OCI-LY7 (cell line): ENCODE measurements around the gene FHOD3. TPM values are rescaled to one million over a fixed set of nuclear protein-coding genes. Genes with fewer than 3 reads are reported as not detected.

Source experiments
- BruUV-seq: library from RNA; stranded (reverse); fragments of 400-500 nt; replicated peaks from 2 replicates; lab custom pipeline; 2021; lab: Mats Ljungman, UMichigan
- CTCF ChIA-PET: fragments of 300-600 bp; sonication (Branson Sonifier 250); formaldehyde crosslinking; loops from one replicate; lab custom pipeline; 2022; ENCODE audit warnings: antibody characterized with exemption; ENCODE audit not compliant: unreplicated experiment; lab: Charles Lee
- POLR2A ChIA-PET: fragments of 300-600 bp; sonication (Branson Sonifier 250); formaldehyde crosslinking; loops from one replicate; lab custom pipeline; 2022; ENCODE audit warnings: antibody characterized with exemption; lab: Charles Lee
- DNase-seq: peaks from one replicate; pipeline ENCODE4 v3.0.0-alpha.2; 2015; ENCODE audit warnings: low spot score
- H2AFZ ChIP-seq: fragments of 200-600 bp; sonication (generic), shearing (Covaris generic); 2 replicates; pipeline ENCODE4 v1.6.1; 2014; ENCODE audit warnings: mild to moderate bottlenecking, antibody characterized with exemption, low read length, moderate library complexity
- H3K27ac ChIP-seq: fragments of 200-600 bp; sonication (generic); 2 replicates; pipeline ENCODE4 v1.5.1; 2014; ENCODE audit warnings: mixed run types, low read depth, mild to moderate bottlenecking, moderate library complexity, low read length, inconsistent platforms; ENCODE audit not compliant: poor library complexity, severe bottlenecking
- H3K36me3 ChIP-seq: fragments of 200-600 bp; sonication (generic); 2 replicates; pipeline ENCODE4 v1.6.1; 2014; ENCODE audit warnings: mild to moderate bottlenecking, antibody characterized with exemption, low read length, moderate library complexity, mixed read lengths; ENCODE audit not compliant: insufficient read depth
- H3K4me1 ChIP-seq: fragments of 200-600 bp; sonication (generic); 2 replicates; pipeline ENCODE4 v1.5.1; 2014; ENCODE audit warnings: mild to moderate bottlenecking, low read length; ENCODE audit not compliant: insufficient read depth, poor library complexity, severe bottlenecking
- H3K4me2 ChIP-seq: fragments of 200-600 bp; sonication (generic); 2 replicates; pipeline ENCODE4 v1.6.1; 2014; ENCODE audit warnings: mild to moderate bottlenecking, low read length
- H3K4me3 ChIP-seq: fragments of 200-600 bp; sonication (generic); 2 replicates; pipeline ENCODE4 v1.5.1; 2014; ENCODE audit warnings: mild to moderate bottlenecking, low read depth, low read length; ENCODE audit not compliant: poor library complexity, severe bottlenecking
- H3K79me2 ChIP-seq: fragments of 200-600 bp; sonication (generic); 2 replicates; pipeline ENCODE4 v1.6.1; 2016; ENCODE audit warnings: low read depth, mild to moderate bottlenecking, low read length, moderate library complexity, mixed read lengths; ENCODE audit not compliant: insufficient read depth
- H3K9me2 ChIP-seq: fragments of 200-600 bp; sonication (generic); 2 replicates; pipeline ENCODE4 v1.6.1; 2016; ENCODE audit warnings: mild to moderate bottlenecking, low read length, mixed read lengths; ENCODE audit not compliant: insufficient read depth
- H3K9me3 ChIP-seq: fragments of 200-600 bp; sonication (generic); 2 replicates; pipeline ENCODE4 v1.6.1; 2014; ENCODE audit warnings: mild to moderate bottlenecking, mixed run types, low read length, mixed read lengths
- H4K20me1 ChIP-seq: fragments of 200-600 bp; sonication (generic); 2 replicates; pipeline ENCODE4 v1.6.1; 2014; ENCODE audit warnings: mild to moderate bottlenecking, antibody characterized with exemption, low read length, moderate library complexity, mixed read lengths; ENCODE audit not compliant: insufficient read depth
- CTCF ChIP-seq: fragments of 200-600 bp; sonication (generic); conservative IDR thresholded peaks from 2 replicates; pipeline ENCODE4 v1.5.1; 2014; ENCODE audit warnings: mild to moderate bottlenecking, antibody characterized with exemption, low read length, moderate library complexity, mixed read lengths
- EZH2phosphoT487 ChIP-seq: fragments of 200-600 bp; sonication (generic); IDR thresholded peaks from 2 replicates; pipeline ENCODE4 v1.6.1; 2018; ENCODE audit warnings: low read depth, borderline replicate concordance, mild to moderate bottlenecking, mixed run types, antibody characterized with exemption, low read length, moderate library complexity, mixed read lengths
- intact Hi-C: fragments of 100-400 bp; cut with micrococcal nuclease; formaldehyde crosslinking; loops from one replicate; pipeline ENCODE4 v1.10.0; 2022; ENCODE audit not compliant: unreplicated experiment
- total RNA-seq, 2 experiments: library from RNA; depleted of rRNA in 1 of 2; stranded (reverse); fragments of >200 nt in 1 of 2; shearing (Covaris generic) in 1 of 2; gene quantifications; 2 replicates each; pipeline ENCODE4 v1.2.3, GENCODE V29; 2014 to 2022

The FHOD3 gene
- total RNA-seq, 2 experiments from 2014 or later: 0.06 to 2.4 TPM

GRCh38 chr18:36299015-36299414, 1.5 kb downstream of the FHOD3 start:
- ChIA-PET POLR2A (interaction anchor here (0.6 kb wide), 1 partner anchor 382 kb away, joined by 4 read pairs; no protein-coding TSS in a partner anchor), CTCF (no interaction called here)
- no peaks in the 10 kb centered on the region for H3K4me1 ChIP-seq
- DNase-seq: no peak
- no TSS peak for BruUV-seq
- H4K20me1 ChIP-seq: no peaks in the 10 kb centered on the region
- no peaks in the 10 kb centered on the region for H3K9me2 ChIP-seq
- H2AFZ ChIP-seq: no peak overlapping the region
- H3K4me2 ChIP-seq: no peak overlapping the region
- TF ChIP-seq EZH2phosphoT487 (no peak), CTCF (no peak)
- no peak overlapping the region for H3K27ac ChIP-seq
- no peaks in the 10 kb centered on the region for H3K79me2 ChIP-seq
- H3K36me3 ChIP-seq: no peaks in the 10 kb centered on the region
- intact Hi-C loops: no loop called here
- no peaks in the 10 kb centered on the region for H3K9me3 ChIP-seq
- no peak overlapping the region for H3K4me3 ChIP-seq

GRCh38 chr18:36300211-36300610, 2.7 kb downstream of the FHOD3 start:
- POLR2A ChIA-PET: no interaction called here

More at GRCh38 chr18:36300211-36300610, 2.7 kb downstream of the FHOD3 start:
- no peak overlapping the region for H3K4me3 ChIP-seq
- no peak overlapping the region for H3K4me2 ChIP-seq
- H4K20me1 ChIP-seq: no peaks in the 10 kb centered on the region
- H2AFZ ChIP-seq: no peak overlapping the region
- H3K9me3 ChIP-seq: no peaks in the 10 kb centered on the region
- no peaks in the 10 kb centered on the region for H3K36me3 ChIP-seq
- H3K27ac ChIP-seq: no peak overlapping the region
- no peaks in the 10 kb centered on the region for H3K79me2 ChIP-seq
- intact Hi-C loops: no loop called here
- H3K4me1 ChIP-seq: no peaks in the 10 kb centered on the region
- TF ChIP-seq EZH2phosphoT487 (no peak), CTCF (no peak)
- CTCF ChIA-PET: no interaction called here
- no peak for DNase-seq
- H3K9me2 ChIP-seq: no peaks in the 10 kb centered on the region
- no TSS peak for BruUV-seq
